Endothelial cell of umbilical vein (primary cell): ENCODE data around the gene NPS. TPM values are rescaled to one million over a fixed set of nuclear protein-coding genes. Genes with fewer than 3 reads are reported as not detected.

Source experiments
- BruUV-seq: library from RNA; stranded (reverse); fragments of 400-500 nt; replicated peaks from 2 replicates; lab custom pipeline; 2021; lab: Mats Ljungman, UMichigan
- CTCF ChIA-PET: fragments of 300-600, 350-600 bp; sonication (Branson Sonifier 250); formaldehyde crosslinking; loops from one replicate; lab custom pipeline; 2021; ENCODE audit warnings: antibody characterized with exemption, inconsistent platforms; lab: Charles Lee
- POLR2A ChIA-PET: fragments of 300-600, 350-600 bp; sonication (Branson Sonifier 250); formaldehyde crosslinking; loops from one replicate; lab custom pipeline; 2021; ENCODE audit warnings: antibody characterized with exemption, inconsistent platforms; lab: Charles Lee
- DNase-seq: peaks from one replicate; pipeline ENCODE4 v3.0.0-alpha.2; 2011; ENCODE audit warnings: low read depth, low spot score
- FAIRE-seq: peaks from 2 replicates; lab custom pipeline; 2011; peaks lifted over from hg19 to GRCh38; lab: Jason Lieb, UNC
- H2AFZ ChIP-seq: 2 replicates; pipeline ENCODE4 v1.6.0; 2012; ENCODE audit warnings: low read depth, low read length, control low read depth, inconsistent platforms
- H3K27ac ChIP-seq: 2 replicates; pipeline ENCODE4 v1.5.1; 2011; ENCODE audit warnings: low read depth, mild to moderate bottlenecking, control low read depth, low read length, moderate library complexity; ENCODE audit not compliant: insufficient read depth
- H3K27me3 ChIP-seq, 2 experiments: 2 replicates each; pipeline versions ENCODE4 v1.6.0 to v1.6.1; 2011; ENCODE audit warnings: low read length in 2 of 2, mixed read lengths in 1 of 2; ENCODE audit not compliant: control insufficient read depth in 2 of 2, insufficient read depth in 2 of 2
- H3K36me3 ChIP-seq, 2 experiments: 2 replicates in 1 of 2; 3 replicates in 1 of 2; pipeline ENCODE4 v1.5.1; 2011; ENCODE audit warnings: low read length in 2 of 2, mild to moderate bottlenecking in 1 of 2, moderate library complexity in 1 of 2; ENCODE audit not compliant: control insufficient read depth in 2 of 2, insufficient read depth in 2 of 2; ENCODE audit errors: extremely low read depth in 1 of 2
- H3K4me1 ChIP-seq: 3 replicates; pipeline ENCODE4 v1.5.1; 2011; ENCODE audit warnings: mild to moderate bottlenecking, low read length; ENCODE audit not compliant: control insufficient read depth, insufficient read depth; ENCODE audit errors: extremely low read depth
- H3K4me2 ChIP-seq: 2 replicates; pipeline ENCODE4 v1.6.1; 2011; ENCODE audit warnings: low read length, control low read depth, mixed read lengths; ENCODE audit not compliant: insufficient read depth
- H3K4me3 ChIP-seq, 3 experiments: fragments of 200-600 bp in 1 of 3; sonication (generic), shearing (Covaris generic) in 1 of 3; replicated peaks in 1 of 3; 2 replicates each; pipeline ENCODE4 v1.5.1; 2011 to 2016; ENCODE audit warnings: control low read depth in 3 of 3, low read length in 3 of 3, mild to moderate bottlenecking in 2 of 3, inconsistent platforms in 1 of 3, low read depth in 1 of 3, moderate library complexity in 1 of 3; ENCODE audit not compliant: insufficient read depth in 1 of 3
- H3K79me2 ChIP-seq: 2 replicates; pipeline ENCODE4 v1.6.0; 2012; ENCODE audit warnings: low read length, inconsistent platforms; ENCODE audit not compliant: control insufficient read depth, insufficient read depth
- H3K9ac ChIP-seq: replicated peaks from 2 replicates; pipeline ENCODE3; 2011; ENCODE audit warnings: low read length, control low read depth; ENCODE audit not compliant: insufficient read depth; ENCODE audit errors: extremely low read depth
- H3K9me1 ChIP-seq: replicated peaks from 3 replicates; pipeline ENCODE4 v1.6.0; 2011; ENCODE audit warnings: mild to moderate bottlenecking, low read length; ENCODE audit not compliant: control insufficient read depth, insufficient read depth; ENCODE audit errors: extremely low read depth
- H3K9me3 ChIP-seq: replicated peaks from 2 replicates; pipeline ENCODE4 v1.5.1; 2012; ENCODE audit warnings: low read length, inconsistent platforms; ENCODE audit not compliant: control insufficient read depth, insufficient read depth
- H4K20me1 ChIP-seq: replicated peaks from 2 replicates; pipeline ENCODE3; 2011; ENCODE audit warnings: mild to moderate bottlenecking, low read length; ENCODE audit not compliant: control insufficient read depth, insufficient read depth; ENCODE audit errors: extremely low read depth
- FOS ChIP-seq: IDR thresholded peaks from 2 replicates; pipeline ENCODE4 v1.6.1; 2011; ENCODE audit warnings: mild to moderate bottlenecking, low read length, moderate library complexity, borderline replicate concordance; ENCODE audit not compliant: insufficient read depth
- GATA2 ChIP-seq: IDR thresholded peaks from 2 replicates; pipeline ENCODE4 v1.7.0; 2011; ENCODE audit warnings: low read depth, mild to moderate bottlenecking, moderate library complexity, mixed read lengths, low read length; ENCODE audit not compliant: insufficient read length, insufficient read depth
- JUN ChIP-seq: IDR thresholded peaks from 2 replicates; pipeline ENCODE4 v1.6.1; 2011; ENCODE audit warnings: borderline replicate concordance, low read depth; ENCODE audit not compliant: insufficient read length, insufficient read depth
- MYC ChIP-seq: IDR thresholded peaks from one replicate; pipeline ENCODE4 v1.6.1; 2011; ENCODE audit warnings: mild to moderate bottlenecking, low read depth, low read length
- POLR2AphosphoS5 ChIP-seq: IDR thresholded peaks from 2 replicates; pipeline ENCODE4 v1.6.1; 2012; ENCODE audit warnings: low read depth, mild to moderate bottlenecking, control low read depth, low read length, moderate library complexity; ENCODE audit not compliant: insufficient read depth
- dilution Hi-C: fragments of 300-500 bp; cut with MboI; formaldehyde crosslinking; loops from one replicate; pipeline ENCODE4 v1.15.0; 2019; ENCODE audit warnings: low sequenced_read_pairs; ENCODE audit not compliant: extremely low pct_ligation_motif_present
- intact Hi-C: fragments of 100-400 bp; cut with micrococcal nuclease; formaldehyde crosslinking; loops from one replicate; pipeline ENCODE4 v1.10.0; 2022
- polyA plus RNA-seq, 4 experiments: library from polyadenylated mRNA; depleted of rRNA in 3 of 4; stranded (reverse) in 3 of 4; unstranded in 1 of 4; fragments of >200 nt; gene quantifications; 2 replicates each; pipeline versions ENCODE4 v1.2.1 to v1.2.3, GENCODE V29; 2011 to 2012; ENCODE audit warnings: missing spikeins in 1 of 4
- total RNA-seq: library from RNA; stranded (reverse); gene quantifications from 2 replicates; pipeline ENCODE4 v1.2.3, GENCODE V29; 2021
- TF ChIP-seq, protein P1 (sequence below), 2 donors: IDR thresholded peaks; 1 replicate in 1 of 2; 2 replicates in 1 of 2; pipeline ENCODE4 v1.5.1; 2011; ENCODE audit warnings: low read length in 2 of 2, mild to moderate bottlenecking in 2 of 2, moderate library complexity in 2 of 2, control low read depth in 1 of 2, inconsistent platforms in 1 of 2, low read depth in 1 of 2; ENCODE audit not compliant: insufficient read depth in 1 of 2; ENCODE audit errors: extremely low read depth in 1 of 2

Gene NPS
- total and polyA plus RNA-seq, 2 donors (not counting 3 experiments of a cell fraction or from before 2014, with no cell fraction given), result not detected

DNA sequence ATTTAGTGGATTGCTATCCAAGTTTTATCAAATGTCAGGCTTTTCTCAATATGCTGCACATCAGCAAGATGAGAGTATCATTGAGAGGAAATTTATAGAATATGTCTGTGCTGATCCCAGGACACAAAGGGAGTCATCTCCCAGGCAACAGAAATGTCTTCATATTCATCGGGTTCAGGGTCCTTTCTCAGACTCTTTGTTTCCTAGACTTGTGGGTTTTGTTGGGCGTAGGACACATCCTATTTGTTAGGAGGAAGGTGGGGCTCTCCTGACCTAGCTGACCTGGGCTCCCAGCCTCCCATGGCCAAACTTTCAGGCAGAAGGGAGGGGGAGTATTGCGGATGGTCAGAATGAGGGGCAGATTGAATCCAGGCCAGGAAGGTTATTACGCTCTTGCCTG lies 22.9 kb upstream of the NPS start:
- FAIRE-seq, result no peak
- Histone ChIP-seq H2AFZ (no peak overlapping the region), H3K4me2 (no peak overlapping the region), H3K27me3 (no peaks in the 10 kb centered on the region), H3K9ac (no peak overlapping the region), H3K9me3 (no peaks in the 10 kb centered on the region), H3K36me3 (no peaks in the 10 kb centered on the region), H3K4me3 (no peak overlapping the region), H3K4me1 (no peaks in the 10 kb centered on the region), H4K20me1 (no peaks in the 10 kb centered on the region), H3K9me1 (no peaks in the 10 kb centered on the region), H3K27ac (no peak overlapping the region), H3K79me2 (no peaks in the 10 kb centered on the region)
- intact Hi-C loops (no loop called here), dilution Hi-C loops (no loop called here)
- no peak for TF ChIP-seq GATA2
- TF ChIP-seq POLR2AphosphoS5, result no peak
- no peak for TF ChIP-seq MYC
- TF ChIP-seq FOS, result no peak
- TF ChIP-seq, protein P1, sequence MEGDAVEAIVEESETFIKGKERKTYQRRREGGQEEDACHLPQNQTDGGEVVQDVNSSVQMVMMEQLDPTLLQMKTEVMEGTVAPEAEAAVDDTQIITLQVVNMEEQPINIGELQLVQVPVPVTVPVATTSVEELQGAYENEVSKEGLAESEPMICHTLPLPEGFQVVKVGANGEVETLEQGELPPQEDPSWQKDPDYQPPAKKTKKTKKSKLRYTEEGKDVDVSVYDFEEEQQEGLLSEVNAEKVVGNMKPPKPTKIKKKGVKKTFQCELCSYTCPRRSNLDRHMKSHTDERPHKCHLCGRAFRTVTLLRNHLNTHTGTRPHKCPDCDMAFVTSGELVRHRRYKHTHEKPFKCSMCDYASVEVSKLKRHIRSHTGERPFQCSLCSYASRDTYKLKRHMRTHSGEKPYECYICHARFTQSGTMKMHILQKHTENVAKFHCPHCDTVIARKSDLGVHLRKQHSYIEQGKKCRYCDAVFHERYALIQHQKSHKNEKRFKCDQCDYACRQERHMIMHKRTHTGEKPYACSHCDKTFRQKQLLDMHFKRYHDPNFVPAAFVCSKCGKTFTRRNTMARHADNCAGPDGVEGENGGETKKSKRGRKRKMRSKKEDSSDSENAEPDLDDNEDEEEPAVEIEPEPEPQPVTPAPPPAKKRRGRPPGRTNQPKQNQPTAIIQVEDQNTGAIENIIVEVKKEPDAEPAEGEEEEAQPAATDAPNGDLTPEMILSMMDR (IDR thresholded peaks at IDR 0.05; ENCODE audit: extremely low read depth in 1 of 2, insufficient read depth in 1 of 2, low read depth in 1 of 2, low read length in 2 of 2), result no peak
- no peak for TF ChIP-seq JUN
- no TSS peak for BruUV-seq
- POLR2A ChIA-PET, result no interaction called here
- CTCF ChIA-PET, result no interaction called here
- no peak for DNase-seq

- Histone ChIP-seq H3K27me3 (no peaks in the 10 kb centered on the region), H3K36me3 (no peaks in the 10 kb centered on the region), H3K4me3 (no peak overlapping the region), H3K4me2 (no peak overlapping the region), H3K9ac (no peak overlapping the region), H3K27ac (no peak overlapping the region), H3K9me3 (no peaks in the 10 kb centered on the region), H3K9me1 (no peaks in the 10 kb centered on the region), H2AFZ (no peak overlapping the region), H4K20me1 (no peaks in the 10 kb centered on the region), H3K79me2 (no peaks in the 10 kb centered on the region), H3K4me1 (no peaks in the 10 kb centered on the region)
- dilution Hi-C loops (no loop called here), intact Hi-C loops (no loop called here)
- no TSS peak for BruUV-seq
- FAIRE-seq (no peak), DNase-seq (no peak)
- POLR2A ChIA-PET, result no interaction called here
- no peak for TF ChIP-seq GATA2
- TF ChIP-seq JUN, result no peak
- no peak for TF ChIP-seq POLR2AphosphoS5
- TF ChIP-seq, protein P1 (IDR thresholded peaks at IDR 0.05; ENCODE audit: extremely low read depth in 1 of 2, insufficient read depth in 1 of 2, low read depth in 1 of 2, low read length in 2 of 2), result no peak
- no peak for TF ChIP-seq MYC
- CTCF ChIA-PET, result no interaction called here
Observed at GRCh38 chr10:127527320-127527719, 21.8 kb upstream of the NPS start.
